ENCODE measurements around the gene RIN3. TPM values are rescaled to one million over a fixed set of nuclear protein-coding genes. Genes with fewer than 3 reads are reported as not detected.

RIN3 gene
- total and polyA plus RNA-seq, 10 of the 15 experiments (the other 5 are each of a cell fraction or from before 2014, with no cell fraction given), result 0.91 to 23.3 (median 6.3) TPM

DNA sequence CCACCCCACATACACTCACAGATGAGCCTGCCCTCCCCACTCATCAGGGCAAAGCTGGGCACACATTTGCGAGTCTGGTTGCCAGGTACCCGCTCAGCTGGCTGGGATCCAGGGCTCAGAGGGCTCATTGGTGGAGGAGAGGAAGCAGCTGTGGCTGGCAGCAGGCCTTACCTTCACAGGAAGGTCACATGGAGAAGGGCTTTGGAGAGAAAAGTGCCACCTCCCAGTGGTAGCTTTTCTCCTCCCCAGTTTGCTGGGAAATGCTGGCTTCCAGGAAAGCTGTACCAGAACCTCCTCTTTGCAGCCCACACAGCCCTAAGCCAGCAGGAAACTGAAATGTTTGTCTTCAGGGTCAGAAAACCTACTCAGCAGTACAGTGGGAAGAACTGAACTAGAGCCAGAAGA is 179.2 kb downstream of the RIN3 start:
- no peaks in the 10 kb centered on the region for H3K79me2 ChIP-seq (ENCODE audit: control insufficient read depth, insufficient read depth, low read length)
- TF ChIP-seq RELB (IDR thresholded peaks at IDR 0.05; ENCODE audit: low read depth), result no peak
- TF ChIP-seq MEF2B (IDR thresholded peaks at IDR 0.05; ENCODE audit: partially characterized antibody, poor library complexity, severe bottlenecking), result no peak
- TF ChIP-seq BCL3 (IDR thresholded peaks at IDR 0.05; ENCODE audit: borderline replicate concordance, insufficient read depth, low read depth, low read length, poor library complexity, severe bottlenecking), result no peak
- no peak for TF ChIP-seq ZBTB33 (IDR thresholded peaks at IDR 0.05)
- no peak for TF ChIP-seq CHD2 (IDR thresholded peaks at IDR 0.05; ENCODE audit: borderline replicate concordance, low read depth, low read length)
- no peak for TF ChIP-seq CBX3 (IDR thresholded peaks at IDR 0.05; ENCODE audit: borderline replicate concordance, low read depth)
- no peak for TF ChIP-seq HDGF (IDR thresholded peaks at IDR 0.05)
- H4K20me1 ChIP-seq (ENCODE audit: control insufficient read depth, insufficient read depth), result no peaks in the 10 kb centered on the region
- ChIA-PET CTCF (interaction anchor here (0.6 to 1.8 kb wide), 3 partner anchors 11 to 104 kb away, joined by 3 to 5 read pairs (median 3); no protein-coding TSS in a partner anchor), SMC1A (ENCODE audit: uncharacterized antibody, unreplicated experiment) (no interaction called here), POLR2A (interaction anchor here (0.6 kb wide), 1 partner anchor 47 kb away, joined by 3 read pairs; no protein-coding TSS in a partner anchor), RAD21 (ENCODE audit: unreplicated experiment) (no interaction called here)
- H3K9ac ChIP-seq (ENCODE audit: control insufficient read depth, insufficient read depth, low read length), result no peak overlapping the region
- intact Hi-C loops (cut with micrococcal nuclease; ENCODE audit: unreplicated experiment) (no loop called here), in situ Hi-C loops (cut with MboI) (loop anchor here (25.0 kb wide), 1 partner anchor 556 kb away; no protein-coding TSS in a partner anchor)
- no peaks in the 10 kb centered on the region for H3K27me3 ChIP-seq (replicated peaks in 1 of 2; ENCODE audit: control insufficient read depth in 2 of 2, insufficient read depth in 2 of 2, low read length in 1 of 2)
- H2AFZ ChIP-seq (ENCODE audit: control insufficient read depth, low read depth, low read length), result no peak overlapping the region
- no peaks in the 10 kb centered on the region; the same call in 2 of the 3 replicates for H3K9me3 ChIP-seq (replicated peaks; ENCODE audit: control insufficient read depth, insufficient read depth, low read length)
- FAIRE-seq (no peak), DNase-seq (ENCODE audit: low read depth, low spot score) (no peak), ATAC-seq (peak; percentile 26)
- no TSS peak for BruUV-seq (replicated peaks)
- H3K27ac ChIP-seq (ENCODE audit: control insufficient read depth, insufficient read depth), result no peak overlapping the region
- no peaks in the 10 kb centered on the region; the same call in 1 of the 2 replicates for H3K4me1 ChIP-seq (ENCODE audit: control insufficient read depth, insufficient read depth, low read length)
- 43% methylated on average over 2 of the region's 2 CpGs for WGBS (ENCODE audit: insufficient coverage, insufficient replicate concordance, low lambda C conversion rate, missing lambda C conversion rate)
- no peak overlapping the region for H3K4me2 ChIP-seq (ENCODE audit: control insufficient read depth, insufficient read depth)
- H3K4me3 ChIP-seq, result no peak overlapping the region
- peaks cover 0 to 4% of the 10 kb centered on the region in 2 experiments; a peak in 2 of 4 replicates for H3K36me3 ChIP-seq (ENCODE audit: control insufficient read depth in 2 of 2, insufficient read depth in 2 of 2, low read length in 1 of 2)
